IPS DF 4.7 (cell line): Measurements from ENCODE around the gene CAVIN1.
A peak's percentile ranks its signal among the peaks of the same experiment; 100 is the strongest.
"Not testable (repeated sequence)": the region's sequence is repeated elsewhere in the genome, so short reads cannot be mapped to it uniquely, and the experiment has no call there.

Source experiments
- DNase-seq: peaks from one replicate; pipeline ENCODE4 v3.0.0-alpha.2; 2013; ENCODE audit warnings: low spot score; ENCODE audit errors: extremely low read depth

The CAVIN1 gene

DNA sequence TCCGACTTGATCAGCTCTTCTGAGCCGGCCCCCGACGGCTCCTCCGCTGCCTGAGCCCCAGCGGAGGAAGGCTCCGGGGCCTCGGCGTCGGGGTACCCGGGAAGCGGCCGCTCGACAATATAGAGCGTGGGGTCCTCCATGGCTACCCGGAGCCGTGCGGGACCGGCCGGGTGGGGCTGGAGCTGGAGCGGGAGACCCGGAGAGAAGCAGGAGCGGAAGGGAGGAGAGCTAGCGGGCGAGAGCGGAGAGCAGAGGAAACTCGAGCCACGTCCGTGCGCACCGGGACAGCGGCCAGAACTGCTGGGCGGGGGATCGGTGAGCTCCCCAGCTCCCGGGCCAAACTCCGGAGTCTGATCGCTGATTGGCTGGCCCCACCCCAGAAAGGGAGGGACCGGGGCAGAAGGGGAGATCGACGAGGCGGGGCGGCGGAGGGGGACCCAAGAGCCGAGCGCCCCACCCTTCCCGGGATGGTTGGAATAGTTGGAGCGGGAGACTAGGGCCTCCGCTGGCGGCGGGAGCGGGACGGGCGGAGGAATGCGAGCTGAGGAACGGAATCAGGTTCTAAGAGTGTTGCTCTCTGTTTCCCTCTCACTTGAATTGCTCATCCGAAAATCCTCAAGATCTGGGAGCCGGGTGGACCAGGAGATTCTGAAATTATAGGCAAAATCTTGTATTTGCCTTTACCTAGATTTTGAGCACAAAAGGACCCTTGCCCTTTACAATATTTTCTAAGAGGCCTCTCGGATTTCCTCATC lies at the start of gene CAVIN1:
Gene CAVIN1 (minus strand): TSS at position 299 of the 755 bp plus-strand sequence. CDS start 159 bp downstream, at position 140.
- no peak for DNase-seq

DNA sequence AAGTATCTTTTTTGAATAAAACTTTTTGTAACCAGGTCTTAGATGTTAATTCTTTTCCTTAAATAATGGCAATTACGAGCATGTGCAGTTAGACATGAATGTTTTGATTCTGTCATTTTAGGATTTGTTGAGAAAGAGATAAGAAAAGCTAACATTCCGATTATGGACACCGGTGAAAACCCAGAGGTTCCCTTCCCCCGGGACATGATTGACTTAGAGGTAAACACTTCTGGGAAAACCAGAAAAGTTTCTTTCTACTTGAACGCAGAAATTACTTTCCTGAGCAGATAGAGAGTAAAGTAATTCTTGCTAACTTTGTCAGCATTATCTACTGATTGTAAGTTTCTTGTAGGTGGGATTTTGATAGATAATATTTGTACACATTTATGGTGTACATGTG lies 44.8 kb upstream of the CAVIN1 start:
- no peak for DNase-seq

GRCh38 chr17:42463976-42464400 lies 40.9 kb upstream of the CAVIN1 start:
- no peak for DNase-seq

- DNase-seq, result no peak
These were observed 37.3 kb upstream of the CAVIN1 start for GRCh38 chr17:42460371-42460770.

DNA sequence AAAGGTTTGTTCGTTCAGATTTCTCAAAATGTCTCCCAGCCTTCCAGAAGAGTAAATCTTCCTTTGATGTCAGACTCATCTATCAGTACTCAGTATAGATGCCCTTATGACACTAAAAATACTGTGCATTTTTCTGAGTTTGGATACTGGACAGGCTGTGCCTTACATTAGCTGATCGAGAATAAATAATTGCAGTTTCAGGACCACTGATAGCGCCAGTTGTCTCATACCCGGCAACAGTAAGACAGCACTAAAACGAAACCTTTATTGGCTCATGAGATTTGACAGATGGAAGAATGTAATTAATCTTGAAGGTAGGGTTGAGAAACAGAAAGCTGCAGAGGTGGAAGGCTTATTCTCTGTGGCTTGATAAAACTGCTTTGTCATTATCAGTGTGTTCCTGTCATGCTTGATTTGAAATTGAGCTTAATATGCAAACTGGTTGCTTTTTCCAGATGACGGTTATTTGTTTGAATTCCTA lies 36.8 kb upstream of the CAVIN1 start:
- no peak for DNase-seq

DNA sequence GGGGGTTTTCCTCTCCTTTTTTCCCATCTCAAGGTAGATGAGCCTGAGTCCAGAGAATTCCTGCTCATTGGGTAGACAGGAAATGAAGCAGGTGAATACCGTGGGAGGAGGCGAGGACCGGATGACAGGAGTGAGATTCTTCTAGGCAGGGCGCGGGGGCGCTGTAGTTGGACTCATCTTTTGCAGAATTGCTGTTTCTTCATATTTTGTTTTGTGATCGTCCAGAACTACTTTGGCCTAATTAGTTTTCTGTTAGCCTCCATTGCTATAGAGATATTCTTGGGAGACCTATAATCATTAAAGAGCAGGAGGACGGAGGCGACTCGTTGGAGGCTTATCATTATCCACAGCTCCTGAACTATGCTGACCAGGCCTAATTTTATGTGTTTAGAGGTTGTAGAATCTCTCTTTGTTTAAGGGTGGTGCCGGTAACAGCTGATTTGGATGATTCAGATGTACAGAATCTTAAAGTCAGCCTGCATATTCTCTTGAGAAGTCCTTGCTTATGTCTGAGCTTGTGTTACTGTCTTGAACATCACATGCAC lies 36.3 kb upstream of the CAVIN1 start:
- no peak for DNase-seq

DNA sequence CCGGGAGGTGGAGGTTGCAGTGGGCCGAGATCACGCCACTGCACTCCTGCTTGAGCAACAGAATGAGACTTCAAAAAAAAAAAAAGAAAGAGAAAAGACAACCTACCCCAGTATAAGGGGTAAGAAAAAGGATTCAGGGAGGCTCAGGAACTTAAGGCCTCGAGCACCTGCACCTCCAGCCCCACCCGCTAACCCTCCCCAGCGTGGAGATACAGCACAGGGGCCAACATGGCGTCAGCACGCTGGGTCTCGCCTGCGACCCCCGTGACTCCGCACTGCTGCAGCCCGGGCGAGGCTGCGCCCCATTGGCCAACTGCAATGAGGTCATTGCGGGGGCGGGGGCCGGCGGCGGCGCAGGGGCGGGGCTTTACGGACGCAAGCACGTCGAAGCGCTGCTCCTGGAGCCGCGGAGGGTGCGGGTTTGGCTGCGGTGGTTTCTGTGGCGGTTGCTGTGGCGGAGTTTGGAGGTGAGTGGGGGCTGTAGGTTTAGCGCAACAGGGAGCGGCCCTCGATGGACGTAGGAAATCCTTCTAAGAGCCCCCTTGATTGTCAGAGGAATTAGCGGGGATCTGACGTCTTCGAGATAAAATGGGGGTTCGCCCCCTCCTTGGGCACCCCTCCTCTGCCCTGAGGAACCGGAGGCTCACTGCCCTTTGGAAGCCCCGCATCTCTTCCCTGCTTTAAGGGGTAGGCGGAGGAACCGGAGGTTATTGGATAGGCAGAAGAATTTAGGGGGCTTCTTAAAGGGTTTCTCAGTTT lies 35.6 kb upstream of the CAVIN1 start, which contains the start of gene ATP6V0A1:
Gene ATP6V0A1 (plus strand): TSS at position 382 of the 759 bp plus-strand sequence. CDS start 2,017 bp downstream, outside the sequence.
- peak; percentile 36 for DNase-seq

DNA sequence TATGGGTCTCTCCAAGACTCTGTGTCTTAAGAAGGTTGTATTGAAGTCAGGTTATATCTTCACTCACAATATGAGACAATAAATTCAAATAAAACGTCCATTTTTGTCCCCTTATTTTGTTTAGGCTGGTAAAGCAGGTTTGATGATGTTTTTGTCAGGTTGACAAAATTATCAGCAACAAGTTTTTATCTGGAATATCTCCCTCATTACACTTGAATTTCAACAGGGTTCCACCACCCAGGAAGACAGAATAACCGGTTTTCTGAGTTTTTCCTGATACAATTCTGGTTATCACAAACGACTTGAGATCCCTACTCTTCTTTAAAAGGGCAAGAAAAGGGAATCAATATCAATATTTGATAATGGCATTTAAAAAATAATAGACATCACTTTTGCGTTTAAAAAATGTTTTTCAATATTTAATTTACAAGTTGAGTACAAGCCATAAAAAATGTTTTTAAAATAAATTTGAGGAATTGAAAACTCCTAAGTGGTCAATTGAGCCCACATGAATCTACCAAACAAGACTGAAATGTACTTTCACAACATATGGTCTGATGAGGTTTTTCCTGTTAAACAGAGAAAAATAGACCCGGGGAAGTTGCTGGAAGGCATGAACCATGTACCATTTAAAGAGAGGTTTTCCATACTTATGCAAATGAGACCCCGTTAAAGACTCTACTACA lies 34.2 kb upstream of the CAVIN1 start:
- DNase-seq, result no peak

DNA sequence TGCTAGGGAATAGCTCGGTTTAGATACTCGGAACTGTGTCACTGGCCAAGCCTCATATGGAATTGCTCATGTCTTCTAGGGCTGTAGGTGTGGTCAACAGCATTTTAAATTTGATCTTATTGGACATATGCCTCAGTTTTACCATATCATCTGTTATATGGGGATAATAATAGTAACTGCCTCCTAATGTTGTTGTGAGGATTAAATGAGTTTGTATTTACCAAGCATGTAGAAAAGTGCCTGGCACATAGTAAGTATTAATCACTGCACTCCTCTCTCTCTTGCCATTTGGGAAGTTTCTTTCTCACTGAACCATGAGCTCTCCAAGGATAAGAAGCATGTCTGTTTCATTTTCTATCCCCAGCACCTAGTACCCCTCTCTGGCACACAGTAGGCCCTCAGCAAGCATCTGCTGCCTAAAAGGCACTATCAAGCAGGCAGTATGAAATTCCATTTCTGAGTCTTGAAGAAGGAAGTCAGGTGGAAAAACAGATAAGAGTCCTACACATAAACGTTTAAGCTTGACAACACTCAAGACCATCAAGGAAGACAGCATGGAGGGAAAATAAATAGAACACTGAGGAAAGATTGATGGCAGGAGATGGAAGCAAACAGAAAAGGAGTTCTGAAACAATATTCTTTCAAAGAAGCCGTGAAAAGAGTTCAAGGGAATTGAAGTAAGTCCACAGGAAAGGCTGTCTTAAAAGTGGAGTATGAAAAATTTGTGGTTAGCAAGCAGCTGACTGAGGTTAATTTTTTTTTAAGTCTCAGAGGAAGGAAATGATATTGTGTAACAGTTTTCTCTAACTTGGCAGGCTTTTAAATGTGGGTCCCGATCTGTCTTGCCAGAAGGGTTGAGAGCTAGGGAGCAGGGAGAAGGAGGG lies 33.4 kb upstream of the CAVIN1 start:
- no peak for DNase-seq

DNA sequence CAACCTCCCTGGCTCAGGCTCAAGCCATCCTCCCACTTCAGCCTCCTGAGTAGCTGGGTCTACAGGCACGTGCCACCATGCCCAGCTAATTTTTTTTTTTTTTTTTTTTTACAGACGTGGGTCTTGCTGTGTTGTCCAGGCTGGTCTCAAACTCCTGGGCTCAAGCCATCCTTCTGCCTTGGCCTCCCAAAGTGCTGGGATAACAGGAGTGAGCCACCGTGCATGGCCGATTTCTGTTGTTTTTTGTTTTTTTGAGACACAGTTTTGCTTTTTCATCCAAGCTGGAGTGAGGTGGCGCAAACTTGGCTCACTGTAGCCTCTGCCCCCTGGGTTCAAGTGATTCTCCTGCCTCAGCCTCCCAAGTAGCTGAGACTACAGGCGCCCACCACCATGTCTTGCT lies 31.9 kb upstream of the CAVIN1 start:
- not testable (repeated sequence) for DNase-seq

DNA sequence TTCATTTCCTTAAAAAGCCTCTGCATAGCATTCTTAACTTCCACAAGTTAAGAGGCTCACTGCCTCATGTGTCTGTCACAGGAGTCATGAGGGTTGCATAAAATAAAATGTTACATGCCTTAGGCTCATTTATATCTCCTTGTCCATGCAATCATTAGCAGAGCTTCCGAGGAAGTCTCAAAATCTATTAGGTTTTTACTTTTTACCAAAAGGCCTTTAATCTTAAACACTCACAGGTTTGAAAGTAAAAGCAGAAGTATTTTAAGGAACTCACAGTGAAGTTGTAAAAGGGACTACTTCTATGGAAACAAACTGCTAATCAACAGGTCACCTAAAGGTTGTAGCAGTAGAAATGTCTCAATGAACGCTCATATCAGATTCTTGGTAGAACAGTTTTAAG lies 30.4 kb upstream of the CAVIN1 start:
- no peak for DNase-seq

DNA sequence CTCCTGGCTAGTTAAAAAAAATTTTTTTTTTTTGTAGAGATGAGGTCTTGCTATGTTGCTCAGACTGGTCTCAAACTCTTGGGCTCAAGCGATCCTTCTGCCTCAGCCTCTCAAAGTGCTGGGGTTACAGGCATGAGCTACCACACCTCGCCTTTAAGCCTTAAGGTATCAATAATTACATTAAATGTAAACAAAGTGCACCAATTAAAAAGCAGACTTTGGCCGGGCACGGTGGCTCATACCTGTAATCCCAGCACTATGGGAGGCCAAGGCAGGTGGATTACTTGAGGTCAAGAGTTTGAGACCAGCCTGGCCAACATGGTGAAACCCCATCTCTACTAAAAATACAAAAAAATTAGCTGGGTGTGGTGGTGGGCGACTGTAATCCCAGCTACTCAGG lies 28.2 kb upstream of the CAVIN1 start:
- DNase-seq, result not testable (repeated sequence)

GRCh38 chr17:42449838-42450237 lies 26.8 kb upstream of the CAVIN1 start:
- DNase-seq, result not testable (repeated sequence)

DNA sequence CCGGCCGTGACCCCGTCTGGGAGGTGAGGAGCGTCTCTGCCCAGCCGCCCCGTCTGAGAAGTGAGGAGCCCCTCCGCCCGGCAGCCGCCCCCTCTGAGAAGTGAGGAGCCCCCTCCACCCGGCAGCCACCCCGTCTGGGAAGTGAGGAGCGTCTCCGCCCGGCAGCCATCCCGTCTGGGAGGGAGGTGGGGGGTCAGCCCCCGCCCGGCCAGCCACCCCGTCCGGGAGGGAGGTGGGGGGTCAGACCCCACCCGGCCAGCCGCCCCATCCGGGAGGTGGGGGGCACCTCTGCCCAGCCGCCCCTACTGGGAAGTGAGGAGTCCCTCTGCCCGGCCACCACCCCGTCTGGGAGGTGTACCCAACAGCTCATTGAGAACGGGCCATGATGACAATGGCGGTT lies 26.1 kb upstream of the CAVIN1 start:
- DNase-seq, result not testable (repeated sequence)

DNA sequence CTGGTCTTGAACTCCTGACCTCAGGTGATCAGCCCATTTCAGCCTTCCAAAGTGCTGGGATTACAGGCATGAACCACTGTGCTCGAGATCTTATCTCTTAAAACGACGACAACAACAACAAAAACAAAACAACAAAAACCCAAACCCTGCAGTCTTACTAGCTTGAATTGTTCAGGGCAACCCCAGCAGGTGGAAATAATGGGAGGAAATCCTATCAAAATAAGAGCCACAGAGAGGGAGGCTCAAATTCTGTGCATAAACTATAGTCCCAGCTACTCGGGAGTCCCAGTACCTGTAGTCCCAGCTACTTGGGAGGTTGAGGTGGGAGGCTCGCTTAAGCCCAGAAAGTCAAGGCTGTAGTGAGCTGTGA lies 19.1 kb upstream of the CAVIN1 start:
- no peak for DNase-seq

DNA sequence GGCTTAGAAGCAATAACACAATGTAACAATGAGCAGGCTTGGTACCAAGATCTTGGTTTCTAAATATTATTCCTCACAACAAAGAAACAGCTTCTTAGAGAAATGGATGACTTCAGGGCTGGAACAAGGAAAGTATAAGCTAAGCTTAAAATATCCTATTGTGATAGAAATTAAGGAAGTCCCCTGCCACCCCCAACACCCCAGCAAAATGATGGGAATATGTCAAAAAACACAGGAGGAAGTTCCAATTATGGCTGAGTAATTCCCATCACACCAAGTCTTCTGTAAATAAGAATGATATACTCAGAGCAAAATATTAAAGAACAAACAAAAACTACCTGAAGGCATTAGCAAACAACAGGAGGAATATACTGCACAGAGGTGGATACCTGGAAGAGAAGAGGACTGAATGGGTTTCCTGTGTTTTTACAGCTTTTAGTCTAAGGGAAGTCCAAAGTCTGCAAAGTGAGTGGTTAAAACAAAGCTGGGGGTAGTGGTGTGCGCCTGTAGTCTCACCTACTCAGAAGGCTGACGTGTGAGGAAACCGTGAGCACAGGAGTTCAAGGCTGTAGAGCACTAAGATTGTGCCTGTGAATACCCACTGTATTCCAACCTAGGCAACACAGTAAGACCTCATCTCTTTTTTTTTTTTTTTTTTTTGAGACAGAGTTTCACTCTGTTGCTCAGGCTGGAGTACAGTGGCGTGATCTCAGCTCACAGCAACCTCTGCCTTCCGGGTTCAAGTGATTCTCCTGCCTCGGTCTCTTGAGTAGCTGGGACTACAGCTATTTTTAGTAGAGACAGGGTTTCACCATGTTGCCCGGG lies 18.5 kb upstream of the CAVIN1 start:
- DNase-seq, result no peak

DNA sequence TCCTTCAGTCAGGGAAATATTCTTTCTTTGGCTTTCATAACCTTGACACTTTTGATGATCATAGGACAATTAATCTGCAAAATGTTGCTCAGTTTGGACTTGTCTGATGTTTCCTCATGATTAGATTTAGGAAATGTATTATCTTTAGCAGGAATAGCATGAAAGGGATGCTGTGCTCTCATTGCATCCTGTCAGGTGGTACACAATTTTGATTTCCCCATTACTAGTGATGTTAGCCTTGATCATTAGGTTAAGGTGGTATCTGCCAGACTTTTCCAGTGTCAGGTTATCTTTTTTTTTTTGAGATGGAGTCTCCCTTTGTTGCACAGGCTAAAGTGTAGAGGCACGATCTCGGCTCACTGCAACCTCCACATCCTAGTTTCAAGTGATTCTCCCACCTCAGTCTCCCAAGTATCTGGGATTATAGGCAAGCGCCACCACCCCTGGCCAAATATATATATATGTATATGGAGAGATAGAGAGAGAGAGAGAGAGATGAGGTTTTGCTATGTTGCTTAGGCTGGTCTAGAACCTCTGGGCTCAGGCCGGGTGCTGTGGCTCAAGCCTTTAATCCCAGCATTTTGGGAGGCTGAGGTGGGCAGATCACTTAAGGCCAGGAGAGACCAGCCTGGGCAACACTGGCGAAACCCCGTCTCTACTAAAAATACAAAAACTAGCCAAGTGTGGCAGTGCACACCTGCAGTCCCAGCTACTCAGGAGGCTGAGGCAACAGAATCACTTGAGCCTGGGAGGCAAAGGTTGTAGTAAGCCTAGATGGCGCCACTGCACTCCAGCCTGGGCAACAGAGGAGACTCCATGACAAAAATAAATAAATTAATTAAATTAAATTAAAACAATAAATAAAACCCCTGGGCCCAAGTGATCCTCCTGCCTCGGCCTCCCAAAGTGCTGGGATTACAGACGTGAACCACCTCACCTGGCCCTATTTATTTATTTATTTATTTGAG lies 15.8 kb upstream of the CAVIN1 start:
- no peak for DNase-seq

- no peak for DNase-seq
These were observed 13.3 kb upstream of the CAVIN1 start for GRCh38 chr17:42436391-42436790.

DNA sequence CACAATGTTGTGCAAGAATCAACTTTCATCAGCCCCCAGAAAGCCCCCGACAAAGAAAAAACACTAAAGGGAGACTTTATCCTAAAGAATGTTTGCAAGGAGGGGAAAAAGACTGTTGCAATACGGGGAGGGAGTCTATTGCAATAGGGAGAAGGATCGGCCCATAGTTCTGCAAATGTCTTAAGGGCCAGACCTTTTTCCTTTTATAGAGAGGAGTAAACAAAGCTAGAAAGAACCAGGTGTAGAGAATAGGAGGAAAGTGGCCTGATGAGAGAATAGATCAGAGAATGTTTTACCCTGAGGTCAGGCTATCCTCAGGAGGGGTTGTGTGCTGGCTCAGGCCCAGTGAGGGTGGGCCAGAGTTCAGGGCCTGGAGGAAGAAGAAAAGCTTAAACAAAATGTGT lies 8.7 kb upstream of the CAVIN1 start:
- no peak for DNase-seq
